GM19240 (cell line): ENCODE measurements around the gene CDC73.

Source experiments
- DNase-seq: peaks from one replicate; pipeline ENCODE4 v3.0.0; 2011; ENCODE audit warnings: low spot score; ENCODE audit not compliant: insufficient read length

The CDC73 gene

GRCh38 chr1:193121616-193122593, at the start of gene CDC73:
Gene CDC73 (plus strand): TSS chr1:193122031. CDS start chr1:193122201, 170 bp downstream.
- DNase-seq: peak; percentile 80

GRCh38 chr1:193077991-193078390, 43.8 kb upstream of the CDC73 start:
- no peak for DNase-seq

- DNase-seq: no peak
These were observed 42.6 kb upstream of the CDC73 start for GRCh38 chr1:193079187-193079586.

- no peak for DNase-seq
These were observed 38.3 kb upstream of the CDC73 start for GRCh38 chr1:193083365-193084088.

GRCh38 chr1:193085263-193085662, 36.6 kb upstream of the CDC73 start:
- no peak for DNase-seq

- DNase-seq: no peak
These were observed 35.5 kb upstream of the CDC73 start for GRCh38 chr1:193086342-193086741.

GRCh38 chr1:193087893-193088292, 33.9 kb upstream of the CDC73 start:
- no peak for DNase-seq

GRCh38 chr1:193090865-193091264, 31.0 kb upstream of the CDC73 start:
- DNase-seq: no peak

GRCh38 chr1:193094112-193094511, 27.7 kb upstream of the CDC73 start:
- DNase-seq: no peak

- DNase-seq: no peak
These were observed 19.2 kb upstream of the CDC73 start for GRCh38 chr1:193102662-193103061.

GRCh38 chr1:193103759-193104501, 17.9 kb upstream of the CDC73 start:
- DNase-seq: no peak

- DNase-seq: no peak
These were observed 17.3 kb upstream of the CDC73 start for GRCh38 chr1:193104502-193104906.

GRCh38 chr1:193104907-193105820, 16.7 kb upstream of the CDC73 start, which contains the start of gene GLRX2:
Gene GLRX2 (minus strand): TSS chr1:193105414. CDS start chr1:193105382, 32 bp downstream.
- DNase-seq: peak; percentile 61

- no peak for DNase-seq
These were observed 16.0 kb upstream of the CDC73 start for GRCh38 chr1:193105821-193106177.

GRCh38 chr1:193108471-193108870, 13.4 kb upstream of the CDC73 start:
- DNase-seq: no peak

- DNase-seq: no peak
These were observed 12.2 kb upstream of the CDC73 start for GRCh38 chr1:193109619-193110018.

GRCh38 chr1:193110246-193110645, 11.6 kb upstream of the CDC73 start:
- DNase-seq: no peak

- no peak for DNase-seq
These were observed 11.0 kb upstream of the CDC73 start for GRCh38 chr1:193110864-193111263.

GRCh38 chr1:193111641-193112090, 10.2 kb upstream of the CDC73 start:
- no peak for DNase-seq

GRCh38 chr1:193113258-193113991, 8.4 kb upstream of the CDC73 start:
- no peak for DNase-seq
